Calu3 (cell line): ENCODE measurements around the gene ACER2. TPM values are rescaled to one million over a fixed set of nuclear protein-coding genes. Genes with fewer than 3 reads are reported as not detected.

Experiments
- BruUV-seq: library from RNA; stranded (reverse); fragments of 400-500 nt; replicated peaks from 2 replicates; lab custom pipeline; 2021; lab: Mats Ljungman, UMichigan
- CTCF ChIA-PET: fragments of 300-600 bp; sonication (Branson Sonifier 250); formaldehyde crosslinking; loops from one replicate; lab custom pipeline; 2022; ENCODE audit warnings: antibody characterized with exemption; lab: Charles Lee
- DNase-seq: peaks from one replicate; pipeline ENCODE4 v3.0.0; 2022
- H3K27ac Mint-ChIP-seq: one replicate; pipeline ENCODE4 v1.8.0; 2022; ENCODE audit warnings: mixed read lengths; ENCODE audit not compliant: unreplicated experiment
- H3K27me3 Mint-ChIP-seq: one replicate; pipeline ENCODE4 v1.8.0; 2022; ENCODE audit warnings: mixed read lengths; ENCODE audit not compliant: unreplicated experiment
- H3K36me3 Mint-ChIP-seq: one replicate; pipeline ENCODE4 v1.8.0; 2022; ENCODE audit warnings: mild to moderate bottlenecking, moderate library complexity, mixed read lengths; ENCODE audit not compliant: insufficient read depth, unreplicated experiment
- H3K4me1 Mint-ChIP-seq: one replicate; pipeline ENCODE4 v1.8.0; 2022; ENCODE audit warnings: mild to moderate bottlenecking, low read depth, mixed read lengths; ENCODE audit not compliant: unreplicated experiment
- H3K4me3 Mint-ChIP-seq: one replicate; pipeline ENCODE4 v1.8.0; 2022; ENCODE audit warnings: mild to moderate bottlenecking, low read depth, moderate library complexity, mixed read lengths; ENCODE audit not compliant: unreplicated experiment
- H3K9me3 Mint-ChIP-seq: one replicate; pipeline ENCODE4 v1.8.0; 2022; ENCODE audit warnings: low read depth, mixed read lengths; ENCODE audit not compliant: unreplicated experiment
- intact Hi-C: fragments of 100-400 bp; cut with micrococcal nuclease; formaldehyde crosslinking; loops from one replicate; pipeline ENCODE4 v1.10.0; 2022; ENCODE audit not compliant: unreplicated experiment
- total RNA-seq: library from RNA; stranded (reverse); gene quantifications from 2 replicates; pipeline ENCODE4 v1.2.3, GENCODE V29; 2022
- TF ChIP-seq, protein P1 (sequence below): fragments of 200-600 bp; IDR thresholded peaks from one replicate; pipeline ENCODE4 v1.8.0; 2022; ENCODE audit warnings: antibody characterized with exemption; ENCODE audit not compliant: unreplicated experiment

The ACER2 gene
- total RNA-seq, 1 experiment from 2014 or later, result 7.6 TPM

DNA sequence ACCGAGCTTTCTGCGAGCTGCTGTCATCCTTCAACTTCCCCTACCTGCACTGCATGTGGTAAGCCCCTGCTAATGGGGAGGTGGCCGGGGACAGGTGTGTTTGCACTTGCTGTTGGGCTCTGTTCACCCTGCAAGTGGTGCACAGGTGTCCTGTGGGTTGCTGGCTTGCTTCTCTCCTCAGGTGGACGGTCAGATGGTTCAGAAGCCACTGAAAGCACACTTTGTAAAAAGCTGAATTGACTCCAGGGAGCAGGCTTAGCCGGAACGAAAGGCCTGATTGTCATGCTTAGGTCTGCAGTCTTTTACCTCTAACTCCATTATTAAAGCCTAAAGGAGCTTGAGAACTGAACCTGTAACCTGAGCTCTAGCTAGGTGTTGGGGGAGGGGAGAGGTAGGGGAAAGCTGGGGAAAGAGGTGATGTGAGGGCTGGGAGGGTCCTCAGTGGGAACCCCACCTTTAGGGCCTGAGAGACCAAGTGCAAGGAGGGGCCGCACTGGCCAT lies 37.6 kb downstream of the ACER2 start:
- no peak overlapping the region for H3K4me3 Mint-ChIP-seq

DNA sequence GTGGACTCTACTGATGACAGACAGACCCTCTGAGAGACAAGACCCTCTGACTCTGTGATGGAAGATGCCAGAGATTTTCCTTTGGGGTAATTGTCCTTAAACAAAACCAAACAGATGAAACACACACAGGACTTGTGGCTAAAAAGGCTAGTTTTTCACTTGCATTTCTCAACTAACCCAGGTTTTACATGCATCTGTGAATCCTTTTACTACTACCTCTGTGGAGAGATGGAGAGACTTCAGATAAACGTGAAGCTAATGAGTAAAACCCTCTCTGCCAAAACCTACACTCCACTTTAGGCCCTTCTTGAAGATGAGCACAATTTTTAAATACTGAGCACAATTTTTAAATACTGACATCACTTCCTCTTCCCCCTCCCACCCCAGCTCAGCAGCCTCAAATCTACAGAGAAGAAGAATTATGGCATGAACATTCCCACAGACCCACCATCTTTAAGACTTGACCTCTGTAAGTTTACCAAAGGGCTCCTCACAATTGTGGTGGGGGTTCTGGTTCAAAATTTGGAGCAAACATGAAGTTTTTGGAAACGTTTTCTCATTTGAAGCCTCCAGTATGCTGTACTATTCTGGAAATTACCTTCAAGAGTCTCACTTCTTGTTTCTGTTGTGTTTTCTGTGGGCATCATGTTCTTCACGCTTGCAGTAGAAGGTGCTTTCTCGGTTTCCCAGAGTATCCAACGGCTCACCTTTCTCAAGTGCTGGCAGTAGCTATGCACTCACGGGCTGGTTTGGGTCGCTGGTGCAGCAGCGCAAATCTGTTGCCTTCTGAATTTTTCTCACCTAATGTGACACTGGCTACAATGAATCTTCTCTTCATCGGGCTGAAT lies 42.7 kb downstream of the ACER2 start:
- CTCF ChIA-PET, result no interaction called here
- BruUV-seq, result no TSS peak
- Mint-ChIP-seq H3K9me3 (no peaks in the 10 kb centered on the region), H3K27ac (no peak overlapping the region), H3K27me3 (no peaks in the 10 kb centered on the region), H3K36me3 (no peaks in the 10 kb centered on the region), H3K4me1 (no peaks in the 10 kb centered on the region), H3K4me3 (no peak overlapping the region)
- DNase-seq, result no peak
- TF ChIP-seq, protein P1, sequence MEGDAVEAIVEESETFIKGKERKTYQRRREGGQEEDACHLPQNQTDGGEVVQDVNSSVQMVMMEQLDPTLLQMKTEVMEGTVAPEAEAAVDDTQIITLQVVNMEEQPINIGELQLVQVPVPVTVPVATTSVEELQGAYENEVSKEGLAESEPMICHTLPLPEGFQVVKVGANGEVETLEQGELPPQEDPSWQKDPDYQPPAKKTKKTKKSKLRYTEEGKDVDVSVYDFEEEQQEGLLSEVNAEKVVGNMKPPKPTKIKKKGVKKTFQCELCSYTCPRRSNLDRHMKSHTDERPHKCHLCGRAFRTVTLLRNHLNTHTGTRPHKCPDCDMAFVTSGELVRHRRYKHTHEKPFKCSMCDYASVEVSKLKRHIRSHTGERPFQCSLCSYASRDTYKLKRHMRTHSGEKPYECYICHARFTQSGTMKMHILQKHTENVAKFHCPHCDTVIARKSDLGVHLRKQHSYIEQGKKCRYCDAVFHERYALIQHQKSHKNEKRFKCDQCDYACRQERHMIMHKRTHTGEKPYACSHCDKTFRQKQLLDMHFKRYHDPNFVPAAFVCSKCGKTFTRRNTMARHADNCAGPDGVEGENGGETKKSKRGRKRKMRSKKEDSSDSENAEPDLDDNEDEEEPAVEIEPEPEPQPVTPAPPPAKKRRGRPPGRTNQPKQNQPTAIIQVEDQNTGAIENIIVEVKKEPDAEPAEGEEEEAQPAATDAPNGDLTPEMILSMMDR, result no peak
- intact Hi-C loops, result loop anchor here (10.0 kb wide), 2 partner anchors 267 to 407 kb away; partner anchors contain the start of gene RRAGA

More for the DNA sequence above, 37.6 kb downstream of the ACER2 start:
- intact Hi-C loops, result no loop called here
- H3K9me3 Mint-ChIP-seq, result no peaks in the 10 kb centered on the region
- CTCF ChIA-PET, result interaction anchor here (1.0 kb wide), 1 partner anchor 19 kb away, joined by 3 read pairs; no protein-coding TSS in a partner anchor
- H3K36me3 Mint-ChIP-seq, result no peaks in the 10 kb centered on the region
- H3K27ac Mint-ChIP-seq, result no peak overlapping the region
- no peaks in the 10 kb centered on the region for H3K4me1 Mint-ChIP-seq
- TF ChIP-seq, protein P1, result no peak
- no peaks in the 10 kb centered on the region for H3K27me3 Mint-ChIP-seq
- no peak for DNase-seq
- BruUV-seq, result no TSS peak

DNA sequence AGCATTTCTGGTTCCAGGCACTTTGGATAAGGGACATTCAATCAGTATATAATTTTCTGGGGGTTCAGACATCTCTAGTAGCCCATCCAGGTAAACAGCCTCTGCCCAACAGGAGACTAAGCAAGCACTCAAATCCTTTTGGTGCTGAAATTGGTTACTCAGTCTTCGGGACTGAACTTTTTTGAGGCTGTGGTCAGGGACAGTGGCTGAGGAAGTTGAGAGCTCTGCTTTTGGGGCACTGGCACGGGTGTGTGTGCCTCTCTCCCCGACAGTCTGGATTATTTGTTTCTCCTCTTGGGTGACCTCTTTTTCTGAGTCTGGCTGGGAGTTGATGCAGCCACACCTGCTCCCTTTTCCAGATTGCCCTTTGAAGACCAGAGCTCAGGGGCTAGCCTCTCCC lies 47.6 kb downstream of the ACER2 start:
- H3K4me3 Mint-ChIP-seq, result no peak overlapping the region
- intact Hi-C loops, result loop anchor here (2.0 to 10.0 kb wide), 3 partner anchors 78 to 412 kb away; partner anchors contain the start of gene RRAGA
- TF ChIP-seq, protein P1, result no peak
- H3K27ac Mint-ChIP-seq, result no peak overlapping the region
- no peaks in the 10 kb centered on the region for H3K27me3 Mint-ChIP-seq
- BruUV-seq, result no TSS peak
- H3K36me3 Mint-ChIP-seq, result no peaks in the 10 kb centered on the region
- H3K4me1 Mint-ChIP-seq, result no peaks in the 10 kb centered on the region
- CTCF ChIA-PET, result interaction anchor here (0.5 to 0.7 kb wide), 3 partner anchors 12 to 1713 kb away, joined by 3 to 4 read pairs (median 3); no protein-coding TSS in a partner anchor
- no peak for DNase-seq
- H3K9me3 Mint-ChIP-seq, result no peaks in the 10 kb centered on the region

DNA sequence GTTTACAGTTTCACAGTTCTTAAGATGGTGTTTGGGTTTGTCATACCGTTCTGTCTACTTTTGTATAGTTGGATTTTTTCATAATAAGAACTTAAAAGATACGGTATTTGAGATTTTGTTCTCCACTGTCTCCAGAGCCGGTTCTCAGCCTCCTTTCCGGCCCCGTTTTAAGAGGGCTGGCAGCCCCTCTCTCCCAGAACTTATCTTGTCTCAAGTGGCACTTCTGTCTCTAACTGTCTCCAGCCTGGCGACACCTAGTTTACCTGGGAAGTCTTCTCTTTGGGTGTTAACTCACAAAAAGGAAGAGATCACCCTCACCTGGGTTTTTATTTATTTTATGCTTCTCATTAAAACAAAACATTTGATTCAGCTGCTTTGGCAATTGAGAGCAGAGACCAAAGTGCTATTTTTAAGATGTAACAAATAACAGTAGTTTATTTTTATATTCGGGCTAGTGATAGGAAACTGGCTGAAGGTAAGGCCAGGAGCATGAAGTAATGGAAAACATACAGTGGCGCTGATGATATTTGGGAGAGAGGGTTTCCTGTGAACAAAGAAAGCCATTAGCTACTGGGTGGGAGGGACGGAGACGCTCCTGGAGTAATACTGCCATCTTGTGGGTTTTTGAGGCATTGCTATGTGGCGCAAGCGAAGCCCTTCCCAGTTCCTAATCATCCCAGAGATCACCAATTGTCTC lies 48.3 kb downstream of the ACER2 start:
- no peak overlapping the region for H3K27ac Mint-ChIP-seq
- H3K36me3 Mint-ChIP-seq, result no peaks in the 10 kb centered on the region
- H3K4me3 Mint-ChIP-seq, result peak overlapping the region; percentile 55
- TF ChIP-seq, protein P1, result peak; percentile 84
- intact Hi-C loops, result loop anchor here (2.0 to 10.0 kb wide), 3 partner anchors 78 to 412 kb away; partner anchors contain the start of gene RRAGA
- H3K4me1 Mint-ChIP-seq, result no peaks in the 10 kb centered on the region
- BruUV-seq, result no TSS peak
- CTCF ChIA-PET, result interaction anchor here (0.5 to 1.0 kb wide), 4 partner anchors 77 to 1714 kb away, joined by 3 to 4 read pairs (median 4); partner anchors contain the start of genes RPS6 and RRAGA
- H3K27me3 Mint-ChIP-seq, result no peaks in the 10 kb centered on the region
- DNase-seq, result peak; percentile 65
- H3K9me3 Mint-ChIP-seq, result no peaks in the 10 kb centered on the region
